ENCODE results near the gene MALAT1.
A peak's percentile ranks its signal among the peaks of the same experiment; 100 is the strongest.

MALAT1 gene

GRCh38 chr11:65540290-65541092 lies 41.6 kb downstream of the MALAT1 start:
- peak; percentile 98 for DNase-seq (ENCODE audit: low spot score)

GRCh38 chr11:65541093-65541982 lies 42.5 kb downstream of the MALAT1 start:
- DNase-seq (ENCODE audit: low spot score): no peak

GRCh38 chr11:65542738-65543390 lies 44.0 kb downstream of the MALAT1 start:
- DNase-seq (ENCODE audit: low spot score): no peak

- no peak for DNase-seq (ENCODE audit: low spot score)
Observed at GRCh38 chr11:65545853-65546216, 47.0 kb downstream of the MALAT1 start.

DNA sequence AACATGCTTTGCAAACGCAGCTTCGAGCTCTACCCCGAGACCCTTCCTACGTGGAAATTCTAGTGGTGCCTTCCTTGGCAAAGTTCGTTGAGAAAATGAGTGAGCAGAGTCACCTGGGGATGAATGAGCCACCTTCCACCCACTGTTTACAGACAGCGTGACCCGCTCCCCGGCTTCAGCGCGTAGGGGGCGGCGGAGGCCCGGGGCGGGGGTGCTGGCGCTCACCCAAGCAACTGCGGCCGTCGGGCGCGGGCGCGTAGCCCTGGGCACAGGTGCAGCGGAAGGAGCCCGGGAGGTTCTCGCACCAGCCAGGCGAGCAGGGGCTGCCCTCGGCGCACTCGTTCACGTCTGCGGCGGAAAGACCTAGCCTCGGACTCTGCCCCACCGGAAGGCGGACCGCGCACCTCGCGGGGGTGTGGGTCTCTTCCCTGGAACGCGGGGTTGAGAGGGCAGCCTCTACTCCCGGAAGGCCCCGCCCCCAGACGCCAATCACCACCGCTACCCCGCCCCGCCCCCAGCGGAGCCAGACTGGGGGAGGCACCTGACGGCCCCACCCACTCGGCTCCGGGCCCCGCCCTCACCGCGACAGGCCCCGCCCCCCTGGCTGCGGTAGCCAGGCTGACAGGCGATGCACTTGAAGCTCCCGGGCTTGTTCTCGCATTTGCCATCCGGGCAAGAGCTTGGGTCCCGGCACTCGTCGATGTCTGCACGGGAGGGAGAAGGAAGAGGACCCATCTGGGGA lies 47.5 kb downstream of the MALAT1 start:
- no peak for DNase-seq (ENCODE audit: low spot score)

GRCh38 chr11:65547446-65548125 lies 48.7 kb downstream of the MALAT1 start:
- DNase-seq (ENCODE audit: low spot score): no peak

DNA sequence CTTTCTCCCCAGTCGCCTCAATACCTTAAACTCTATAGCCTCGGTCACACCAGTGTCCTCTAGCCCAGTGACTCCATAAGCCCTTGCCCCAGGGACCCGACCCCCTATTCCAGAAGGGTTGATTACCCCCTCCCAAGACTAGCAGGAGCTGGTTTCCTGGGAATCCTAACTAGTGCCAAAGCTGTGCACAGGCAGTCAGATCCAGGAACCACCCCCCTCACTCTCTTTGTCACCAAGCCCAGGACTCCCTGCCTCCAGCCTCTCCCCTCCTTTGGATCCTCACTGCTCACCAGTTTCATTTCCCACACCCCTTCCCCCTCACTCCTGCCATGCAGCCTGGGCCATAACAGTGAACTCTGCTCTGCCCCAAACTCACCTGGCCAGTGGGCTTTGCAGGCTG lies 49.5 kb downstream of the MALAT1 start:
- no peak for DNase-seq (ENCODE audit: low spot score)

DNA sequence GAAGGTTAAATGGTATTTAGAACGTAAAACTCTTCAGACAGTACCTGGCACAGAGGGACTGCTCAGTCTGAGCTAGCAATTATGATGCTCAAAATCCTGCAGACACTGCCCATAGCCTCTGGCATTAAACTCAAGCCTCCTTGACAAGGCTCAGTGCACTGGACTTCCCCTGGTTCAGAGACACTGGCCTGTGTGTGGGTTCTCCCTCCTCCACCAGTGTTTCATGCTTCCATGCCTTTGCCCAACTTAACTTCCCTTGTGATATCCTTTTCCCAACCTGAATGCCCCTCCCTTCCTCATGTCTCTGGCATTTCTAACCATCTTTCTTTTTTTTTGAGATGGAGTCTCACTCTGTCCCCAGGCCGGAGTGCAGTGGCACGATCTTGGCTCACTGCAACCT lies 50.3 kb downstream of the MALAT1 start:
- no peak for DNase-seq (ENCODE audit: low spot score)

DNA sequence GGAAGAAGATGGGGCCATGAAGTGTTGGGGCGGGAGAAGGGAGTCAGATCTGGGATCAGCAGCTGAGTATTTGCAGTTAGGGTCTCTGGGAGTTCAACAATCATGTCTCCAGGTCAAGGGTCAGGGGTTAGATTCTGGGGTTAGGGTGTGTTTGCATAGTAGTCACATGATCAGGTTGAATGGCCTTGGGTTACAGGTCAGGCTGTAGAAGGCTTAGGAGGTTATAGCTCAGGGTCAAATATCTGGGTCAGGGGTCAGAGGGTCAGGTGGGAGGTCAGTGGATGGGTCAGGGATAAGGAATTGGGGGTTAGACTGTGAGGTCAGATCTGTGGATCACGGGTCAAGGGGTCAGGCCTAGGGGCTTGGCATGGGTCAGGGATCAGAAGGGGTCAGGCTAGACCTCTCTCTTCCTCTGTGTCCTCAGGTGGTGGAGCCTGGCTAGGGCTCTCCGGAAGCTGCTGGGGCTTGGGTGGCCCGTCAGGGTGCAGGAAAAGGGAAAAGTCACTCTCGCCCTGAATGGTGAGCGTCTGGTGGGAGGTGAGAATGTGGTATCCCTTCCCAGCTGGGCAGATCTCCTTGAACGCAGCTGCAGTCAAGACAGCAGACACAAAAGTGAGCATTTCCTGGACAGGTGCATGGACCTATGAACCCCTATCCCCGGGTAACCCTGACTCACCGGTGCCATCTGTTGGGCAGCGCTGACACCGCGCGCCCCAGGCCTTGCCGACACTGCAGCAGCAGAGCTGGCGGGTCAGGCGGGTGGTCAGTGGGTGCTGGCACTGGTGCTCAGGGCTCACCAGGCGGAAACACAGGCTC lies 52.9 kb downstream of the MALAT1 start:
- DNase-seq (ENCODE audit: low spot score): no peak

- no peak for DNase-seq (ENCODE audit: low spot score)
Observed at GRCh38 chr11:65552388-65552951, 53.6 kb downstream of the MALAT1 start.

DNA sequence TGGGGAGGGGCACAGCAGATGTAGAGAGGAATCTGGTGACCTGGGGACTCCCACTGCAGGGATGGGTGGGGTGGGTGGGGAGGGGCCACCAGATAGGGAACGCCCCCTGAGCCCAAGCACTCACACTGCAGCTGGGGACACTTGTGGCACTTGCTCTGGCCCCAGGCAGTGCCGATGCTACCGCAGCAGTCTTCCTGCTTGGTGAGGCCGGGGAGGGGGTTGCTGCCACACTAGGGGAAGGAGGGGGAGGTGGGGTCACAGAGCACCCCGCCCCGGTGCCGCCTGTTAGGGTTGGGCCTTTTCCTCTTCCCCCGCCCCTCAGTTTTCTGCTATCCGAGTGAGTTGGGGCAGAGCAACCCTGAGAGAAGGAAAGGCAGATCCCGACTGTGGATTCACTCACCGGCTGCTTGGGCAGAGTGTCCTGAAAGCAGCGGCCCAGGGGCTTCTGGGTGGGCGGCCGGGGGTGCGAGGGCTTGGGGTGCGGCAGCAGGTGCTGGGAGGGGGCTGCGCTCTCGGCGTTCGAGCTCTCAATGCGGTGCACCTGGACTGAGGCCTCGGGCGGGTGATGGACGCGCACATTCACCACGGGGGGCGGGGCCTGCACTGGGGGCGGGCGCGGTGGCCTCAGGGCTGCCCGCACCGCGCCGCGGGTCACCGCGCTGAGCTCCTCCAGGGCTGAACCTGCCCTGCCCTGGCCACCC lies 54.6 kb downstream of the MALAT1 start:
- DNase-seq (ENCODE audit: low spot score): no peak

- DNase-seq (ENCODE audit: low spot score): no peak
Observed at GRCh38 chr11:65554057-65554818, 55.4 kb downstream of the MALAT1 start.

GRCh38 chr11:65554842-65555430 lies 56.1 kb downstream of the MALAT1 start:
- no peak for DNase-seq (ENCODE audit: low spot score)

- DNase-seq (ENCODE audit: low spot score): peak; percentile 89
Observed at GRCh38 chr11:65555693-65556231, 56.9 kb downstream of the MALAT1 start.
